Karpas-422 (cell line): ENCODE results near the gene ACY1. TPM values are rescaled to one million over a fixed set of nuclear protein-coding genes. Genes with fewer than 3 reads are reported as not detected.

Experiments
- DNase-seq: peaks from one replicate; pipeline ENCODE4 v3.0.0-alpha.2; 2015
- H2AFZ ChIP-seq: fragments of 200-600 bp; sonication (generic); 2 replicates; pipeline ENCODE4 v1.6.1; 2014; ENCODE audit warnings: antibody characterized with exemption, low read length, mixed read lengths
- H3K27ac ChIP-seq: fragments of 200-600 bp; sonication (generic); 2 replicates; pipeline ENCODE4 v1.5.1; 2014; ENCODE audit warnings: mild to moderate bottlenecking, low read length, moderate library complexity
- H3K27me3 ChIP-seq: fragments of 200-600 bp; sonication (generic); 2 replicates; pipeline ENCODE4 v1.6.1; 2014; ENCODE audit warnings: low read length, mixed read lengths
- H3K36me3 ChIP-seq: fragments of 200-600 bp; sonication (generic); 2 replicates; pipeline ENCODE4 v1.6.1; 2014; ENCODE audit warnings: low read length, mixed read lengths; ENCODE audit not compliant: insufficient read depth
- H3K4me1 ChIP-seq: fragments of 200-600 bp; sonication (generic); 2 replicates; pipeline ENCODE4 v1.6.1; 2014; ENCODE audit warnings: mild to moderate bottlenecking, low read length, mixed read lengths
- H3K4me2 ChIP-seq: fragments of 200-600 bp; sonication (generic); 2 replicates; pipeline ENCODE4 v1.6.1; 2014; ENCODE audit warnings: low read length, low read depth, mild to moderate bottlenecking; ENCODE audit not compliant: poor library complexity, severe bottlenecking
- H3K4me3 ChIP-seq: fragments of 200-600 bp; sonication (generic); 2 replicates; pipeline ENCODE4 v1.5.1; 2014; ENCODE audit warnings: mild to moderate bottlenecking, antibody characterized with exemption, low read length, mixed read lengths
- H3K79me2 ChIP-seq: fragments of 200-600 bp; sonication (generic); 2 replicates; pipeline ENCODE4 v1.6.1; 2014; ENCODE audit warnings: mild to moderate bottlenecking, low read length, mixed read lengths
- H3K9ac ChIP-seq: fragments of 200-600 bp; sonication (generic); 2 replicates; pipeline ENCODE4 v1.6.0; 2014; ENCODE audit warnings: low read length
- H3K9me2 ChIP-seq: fragments of 200-600 bp; sonication (generic), shearing (Covaris generic); replicated peaks from 2 replicates; pipeline ENCODE4 v1.6.0; 2014; ENCODE audit warnings: mild to moderate bottlenecking, low read length, moderate library complexity; ENCODE audit not compliant: insufficient read depth
- H3K9me3 ChIP-seq: fragments of 300-700, 200-600 bp; sonication (generic); 2 replicates; pipeline ENCODE4 v1.6.1; 2014; ENCODE audit warnings: low read length, mixed read lengths
- H4K20me1 ChIP-seq: fragments of 200-600 bp; sonication (generic); 2 replicates; pipeline ENCODE4 v1.6.1; 2014; ENCODE audit warnings: mild to moderate bottlenecking, antibody characterized with exemption, low read length, low read depth; ENCODE audit not compliant: insufficient read depth
- total RNA-seq: library from RNA; depleted of rRNA; stranded (reverse); fragments of >200 nt; shearing (Covaris generic); gene quantifications from 2 replicates; pipeline ENCODE4 v1.2.3, GENCODE V29; 2014; ENCODE audit warnings: low replicate concordance

ACY1 gene
- total RNA-seq, 1 experiment from 2014 or later = 71.0 TPM

GRCh38 chr3:52017586-52017985 is 34.3 kb downstream of the ACY1 start:
- no peaks in the 10 kb centered on the region for H3K27me3 ChIP-seq
- H4K20me1 ChIP-seq = no peaks in the 10 kb centered on the region
- H3K4me2 ChIP-seq = no peak overlapping the region
- no peaks in the 10 kb centered on the region for H3K79me2 ChIP-seq
- no peak overlapping the region for H3K4me3 ChIP-seq
- no peak overlapping the region for H3K9ac ChIP-seq
- H3K27ac ChIP-seq = no peak overlapping the region
- H3K36me3 ChIP-seq = no peaks in the 10 kb centered on the region
- H3K4me1 ChIP-seq = peaks cover 37% of the 10 kb centered on the region
- H3K9me3 ChIP-seq = no peaks in the 10 kb centered on the region
- H3K9me2 ChIP-seq = no peaks in the 10 kb centered on the region
- no peak for DNase-seq
- H2AFZ ChIP-seq = no peak overlapping the region

GRCh38 chr3:52018319-52019000 is 35.1 kb downstream of the ACY1 start:
- Histone ChIP-seq H3K9me2 (no peaks in the 10 kb centered on the region), H3K27me3 (no peaks in the 10 kb centered on the region), H3K9ac (no peak overlapping the region), H2AFZ (no peak overlapping the region), H3K4me2 (no peak overlapping the region), H3K9me3 (no peaks in the 10 kb centered on the region), H3K27ac (no peak overlapping the region), H4K20me1 (no peaks in the 10 kb centered on the region), H3K4me3 (no peak overlapping the region), H3K4me1 (peaks cover 45% of the 10 kb centered on the region), H3K36me3 (no peaks in the 10 kb centered on the region), H3K79me2 (no peaks in the 10 kb centered on the region)
- no peak for DNase-seq

DNA sequence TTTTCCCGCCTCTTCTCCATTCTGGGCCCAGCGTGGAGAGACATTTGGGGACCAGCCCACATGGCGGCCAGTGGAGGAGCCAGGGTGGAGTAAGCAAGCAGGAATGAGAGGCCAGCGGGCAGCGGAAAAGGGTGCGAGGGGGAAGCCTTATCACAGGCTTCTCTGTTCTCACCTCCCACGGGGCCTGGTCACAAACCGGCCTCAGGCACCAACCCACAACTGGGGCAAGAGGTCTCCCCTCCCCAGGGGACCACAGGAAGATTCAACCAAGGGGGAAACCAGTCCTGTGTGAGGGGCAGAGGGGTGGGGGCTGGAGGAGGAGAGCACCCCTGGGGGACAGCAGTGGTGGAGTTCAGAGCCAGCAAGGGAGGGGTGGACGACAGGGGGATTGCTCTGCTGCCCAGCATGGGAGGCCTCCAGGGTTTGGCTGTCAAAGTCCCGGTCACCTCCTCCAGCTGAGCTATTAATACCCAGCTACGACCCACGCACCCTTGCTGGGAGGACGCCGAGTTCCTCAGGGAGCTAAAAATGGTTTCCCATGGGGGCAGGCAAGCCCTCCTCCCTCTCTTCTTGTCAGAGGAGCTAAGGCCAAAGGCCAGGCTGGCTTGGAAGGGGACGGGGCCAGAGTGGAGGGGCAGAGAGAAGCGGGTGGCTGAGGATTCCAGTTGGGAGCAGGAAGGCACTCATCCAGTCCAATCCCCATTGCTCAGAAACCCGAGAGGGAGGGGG is 36.2 kb downstream of the ACY1 start:
- no peak overlapping the region for H3K4me2 ChIP-seq
- no peaks in the 10 kb centered on the region for H3K9me3 ChIP-seq
- no peaks in the 10 kb centered on the region for H3K79me2 ChIP-seq
- H3K27ac ChIP-seq = no peak overlapping the region
- H3K36me3 ChIP-seq = no peaks in the 10 kb centered on the region
- H3K27me3 ChIP-seq = no peaks in the 10 kb centered on the region
- no peak overlapping the region for H3K4me3 ChIP-seq
- no peaks in the 10 kb centered on the region for H4K20me1 ChIP-seq
- peaks cover 56% of the 10 kb centered on the region for H3K4me1 ChIP-seq
- H3K9me2 ChIP-seq = no peaks in the 10 kb centered on the region
- no peak overlapping the region for H2AFZ ChIP-seq
- DNase-seq = no peak
- no peak overlapping the region for H3K9ac ChIP-seq

- Histone ChIP-seq H3K27me3 (no peaks in the 10 kb centered on the region), H2AFZ (no peak overlapping the region), H3K27ac (no peak overlapping the region), H3K79me2 (no peaks in the 10 kb centered on the region), H3K9ac (no peak overlapping the region), H3K9me3 (no peaks in the 10 kb centered on the region), H3K9me2 (no peaks in the 10 kb centered on the region), H3K4me2 (no peak overlapping the region), H3K4me3 (no peak overlapping the region), H3K4me1 (peaks cover 52% of the 10 kb centered on the region), H3K36me3 (no peaks in the 10 kb centered on the region), H4K20me1 (no peaks in the 10 kb centered on the region)
- no peak for DNase-seq
Measured at GRCh38 chr3:52020796-52021195, 37.5 kb downstream of the ACY1 start.

GRCh38 chr3:52021489-52022268 is 38.3 kb downstream of the ACY1 start:
- Histone ChIP-seq H3K9me2 (no peaks in the 10 kb centered on the region), H3K9ac (peak overlapping the region; percentile 55), H3K9me3 (no peaks in the 10 kb centered on the region), H3K4me1 (peaks cover 43% of the 10 kb centered on the region), H3K4me3 (peak overlapping the region; percentile 9; the same call in 1 of the 2 replicates), H3K27ac (peak overlapping the region; percentile 46), H3K27me3 (no peaks in the 10 kb centered on the region), H4K20me1 (no peaks in the 10 kb centered on the region), H3K79me2 (no peaks in the 10 kb centered on the region), H3K36me3 (no peaks in the 10 kb centered on the region), H2AFZ (peak overlapping the region; percentile 20; the same call in 1 of the 2 replicates), H3K4me2 (peak overlapping the region; percentile 52)
- peak; percentile 89 for DNase-seq

- H3K9me3 ChIP-seq = no peaks in the 10 kb centered on the region
- peak overlapping the region; percentile 9; the same call in 1 of the 2 replicates for H3K4me3 ChIP-seq
- peaks cover 42% of the 10 kb centered on the region for H3K4me1 ChIP-seq
- H3K4me2 ChIP-seq = peak overlapping the region; percentile 65
- H3K36me3 ChIP-seq = no peaks in the 10 kb centered on the region
- peak overlapping the region; percentile 55; the same call in 1 of the 2 replicates for H3K9ac ChIP-seq
- no peak overlapping the region for H2AFZ ChIP-seq
- no peak overlapping the region; the same call in 1 of the 2 replicates for H3K27ac ChIP-seq
- DNase-seq = peak; percentile 81
- no peaks in the 10 kb centered on the region for H3K27me3 ChIP-seq
- H4K20me1 ChIP-seq = no peaks in the 10 kb centered on the region
- H3K79me2 ChIP-seq = no peaks in the 10 kb centered on the region
- H3K9me2 ChIP-seq = no peaks in the 10 kb centered on the region
Measured at GRCh38 chr3:52022323-52023100, 39.2 kb downstream of the ACY1 start.

GRCh38 chr3:52023101-52023770 is 39.9 kb downstream of the ACY1 start:
- H3K27ac ChIP-seq = no peak overlapping the region; the same call in 1 of the 2 replicates
- H3K27me3 ChIP-seq = no peaks in the 10 kb centered on the region
- H3K9me3 ChIP-seq = no peaks in the 10 kb centered on the region
- peaks cover 42% of the 10 kb centered on the region for H3K4me1 ChIP-seq
- H2AFZ ChIP-seq = no peak overlapping the region
- H3K4me3 ChIP-seq = peak overlapping the region; percentile 53
- H3K4me2 ChIP-seq = peak overlapping the region; percentile 65
- H3K36me3 ChIP-seq = no peaks in the 10 kb centered on the region
- H3K9me2 ChIP-seq = no peaks in the 10 kb centered on the region
- H4K20me1 ChIP-seq = no peaks in the 10 kb centered on the region
- DNase-seq = no peak
- peak overlapping the region; percentile 49 for H3K9ac ChIP-seq
- no peaks in the 10 kb centered on the region for H3K79me2 ChIP-seq
